Measurements from ENCODE around the gene ARHGEF2.
"Not testable (repeated sequence)": the region's sequence is repeated elsewhere in the genome, so short reads cannot be mapped to it uniquely, and the experiment has no call there.

ARHGEF2 gene

GRCh38 chr1:155990005-155990739 is 11.8 kb upstream of the ARHGEF2 start:
- no peak for DNase-seq

- peak; percentile 81 for DNase-seq
Observed at GRCh38 chr1:155989242-155990004, 11.1 kb upstream of the ARHGEF2 start.

DNA sequence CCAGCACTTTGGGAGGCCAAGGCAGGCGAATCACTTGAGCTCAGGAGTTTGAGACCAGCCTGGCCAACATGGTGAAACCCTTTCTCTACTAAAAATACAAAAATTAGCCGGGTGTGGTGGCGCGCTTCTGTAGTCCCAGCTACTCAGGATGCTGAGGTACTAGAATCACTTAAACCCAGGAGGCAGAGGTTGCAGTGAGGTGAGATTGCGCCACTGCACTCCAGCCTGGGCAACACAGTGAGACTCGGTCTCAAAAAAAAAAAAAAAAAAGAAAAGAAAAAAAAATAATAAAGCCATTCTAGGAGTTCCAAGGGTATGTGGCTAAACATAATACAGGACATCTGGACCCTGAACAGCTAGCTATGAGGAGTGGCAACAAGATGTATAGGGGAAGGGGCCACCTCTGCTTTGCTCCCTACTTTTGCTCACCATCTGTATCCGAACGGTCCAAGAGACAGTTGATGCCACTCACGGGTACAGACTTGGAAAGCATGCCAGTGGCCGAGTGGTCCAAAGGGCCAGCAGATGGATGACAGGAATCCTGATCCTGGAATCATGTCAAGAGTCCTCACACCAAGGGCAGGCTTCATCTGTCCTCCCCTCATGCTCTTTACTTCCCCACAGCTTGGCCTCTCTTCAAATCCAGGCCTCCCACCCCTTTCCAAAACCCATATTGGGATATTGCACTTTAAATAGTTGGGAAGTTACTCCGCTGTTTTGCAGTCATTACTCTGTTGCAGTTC is 6.7 kb upstream of the ARHGEF2 start:
- DNase-seq = not testable (repeated sequence)

- no peak for DNase-seq
Observed at GRCh38 chr1:155984341-155984740, 6.0 kb upstream of the ARHGEF2 start.

DNA sequence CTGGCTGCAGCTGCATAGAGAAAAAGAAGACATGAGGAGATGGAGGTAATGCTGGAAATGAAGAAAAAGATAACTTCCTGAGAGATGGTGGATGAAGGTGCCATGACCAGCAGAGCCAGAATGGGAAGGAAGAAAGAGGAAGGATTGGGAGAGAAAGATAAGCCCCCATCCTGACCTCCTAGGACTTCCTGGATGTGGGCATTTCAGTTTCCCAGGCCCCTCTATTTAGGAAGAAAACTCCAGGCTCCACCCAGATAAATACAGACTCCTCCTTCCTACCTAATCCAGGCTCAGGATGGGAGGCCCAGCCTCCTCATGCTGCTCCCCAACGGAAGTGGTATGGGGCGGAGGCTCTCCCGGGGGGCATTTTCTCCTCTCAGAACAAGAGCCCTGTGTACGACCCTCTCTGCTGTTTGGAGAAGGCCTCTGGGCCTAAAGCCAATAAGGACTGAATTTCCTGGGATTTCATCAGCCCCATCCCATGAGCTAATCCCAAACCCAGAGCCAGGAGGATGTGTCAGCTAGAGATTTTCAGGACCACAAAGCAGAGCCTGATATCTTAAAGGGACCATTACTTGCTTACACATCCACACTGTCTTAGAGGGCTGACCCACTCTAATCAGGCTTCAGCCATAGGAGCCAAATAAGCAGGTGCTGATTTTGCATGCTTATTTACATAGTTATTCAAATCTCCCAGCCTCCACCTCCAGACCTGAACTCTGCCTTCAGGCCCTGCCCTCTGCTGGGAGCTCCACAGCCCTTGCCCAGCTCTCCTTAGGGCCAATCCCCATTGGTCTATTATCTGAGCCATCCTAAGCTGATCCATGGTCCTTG is 5.1 kb upstream of the ARHGEF2 start:
- no peak for DNase-seq

GRCh38 chr1:155982106-155982505 is 3.8 kb upstream of the ARHGEF2 start:
- DNase-seq = no peak

DNA sequence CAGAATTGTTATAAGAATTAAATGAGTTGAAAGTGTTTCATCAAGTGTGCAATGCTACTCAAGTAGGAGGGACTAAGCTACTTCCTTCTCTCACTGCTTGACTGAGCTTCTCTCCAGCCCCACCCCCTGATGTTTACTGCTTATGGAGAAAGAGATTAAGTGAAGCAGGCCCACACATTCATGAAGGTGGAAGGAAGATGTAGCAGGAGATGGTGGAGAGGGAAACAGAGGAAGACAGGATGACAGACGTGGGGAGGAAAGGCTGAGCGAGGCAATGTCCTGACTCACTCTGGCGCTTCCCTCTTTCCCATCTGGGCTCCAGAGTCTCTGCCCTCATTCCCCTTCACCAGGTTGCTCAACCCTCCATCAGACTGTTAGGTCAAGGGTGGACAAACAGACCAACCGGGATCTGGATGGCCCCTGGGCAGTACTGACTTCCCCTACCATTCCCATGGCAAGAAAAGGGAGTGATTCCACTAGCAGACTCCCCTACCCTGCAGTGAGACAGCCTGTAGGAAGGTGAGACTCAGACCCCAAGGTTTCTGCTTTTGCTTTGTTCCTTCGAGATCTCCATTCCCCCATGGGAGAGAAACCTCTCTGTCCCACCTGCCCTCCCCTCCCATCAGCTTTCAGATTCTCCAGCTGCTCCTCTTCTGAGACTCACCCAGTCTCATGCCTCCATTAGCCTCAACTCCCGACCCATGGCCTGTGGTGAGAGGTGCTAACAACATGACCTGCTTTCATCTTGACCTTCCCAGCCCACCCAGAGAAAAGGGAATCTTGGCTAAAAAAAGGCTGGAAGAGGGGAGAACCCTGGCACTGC is 3.1 kb upstream of the ARHGEF2 start:
- DNase-seq = peak; percentile 29

- no peak for DNase-seq
Observed at GRCh38 chr1:155979597-155980343, 1.4 kb upstream of the ARHGEF2 start.

DNA sequence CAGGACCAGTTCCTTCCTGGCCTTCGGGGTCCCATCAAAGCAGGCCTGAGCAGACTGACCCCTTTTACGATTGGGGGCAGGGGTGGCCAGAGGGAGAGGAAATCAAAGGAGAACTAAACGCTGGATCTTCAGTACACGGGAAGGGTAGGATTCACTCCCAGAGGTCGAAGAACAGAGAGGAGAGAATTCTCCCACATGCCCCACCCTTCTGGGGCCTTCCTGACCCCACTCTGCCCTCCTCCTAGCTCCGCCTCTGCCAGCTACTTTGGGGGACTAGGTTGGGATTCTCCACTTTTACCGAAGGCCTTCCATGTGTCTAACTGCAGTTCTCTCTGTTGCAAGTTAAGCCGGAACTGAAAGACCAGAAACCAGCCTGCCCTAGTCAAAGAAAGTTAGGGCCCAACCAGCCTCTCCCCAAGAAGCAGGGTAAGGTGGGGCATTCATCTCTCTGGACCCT is 654 bp upstream of the ARHGEF2 start:
- peak; percentile 16 for DNase-seq

DNA sequence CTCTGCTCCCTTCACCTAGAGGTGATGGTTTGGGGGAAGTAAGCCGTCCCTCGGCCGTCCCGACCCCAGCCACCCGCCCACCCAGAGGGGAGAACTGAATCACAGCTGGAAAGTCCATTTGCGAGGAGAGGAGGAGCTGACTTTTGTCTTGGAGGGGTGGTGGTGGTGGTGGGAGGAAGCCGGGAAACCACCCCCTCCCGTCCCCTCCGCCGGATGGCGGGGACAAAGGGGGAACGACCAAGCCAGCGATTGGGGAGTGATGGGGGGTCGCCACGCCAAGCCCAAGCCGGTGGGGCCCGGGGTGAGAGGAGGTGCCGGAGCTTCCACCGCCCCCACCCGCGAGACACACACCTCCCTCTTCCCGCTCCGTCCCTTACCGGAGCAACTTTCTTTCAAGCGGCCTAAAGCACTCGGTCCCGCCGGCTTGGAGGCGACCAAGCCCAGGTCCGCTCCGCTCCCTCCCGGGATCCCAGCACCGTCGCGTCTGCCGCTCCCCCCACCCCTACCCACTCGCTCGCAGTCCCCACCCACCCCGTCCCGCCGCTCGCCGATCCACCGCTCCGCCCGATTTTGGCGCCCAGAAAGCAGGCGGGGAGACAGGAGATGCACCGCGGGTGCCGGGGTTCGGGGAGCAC is 540 bp downstream of the ARHGEF2 start:
- DNase-seq = peak; percentile 80

DNA sequence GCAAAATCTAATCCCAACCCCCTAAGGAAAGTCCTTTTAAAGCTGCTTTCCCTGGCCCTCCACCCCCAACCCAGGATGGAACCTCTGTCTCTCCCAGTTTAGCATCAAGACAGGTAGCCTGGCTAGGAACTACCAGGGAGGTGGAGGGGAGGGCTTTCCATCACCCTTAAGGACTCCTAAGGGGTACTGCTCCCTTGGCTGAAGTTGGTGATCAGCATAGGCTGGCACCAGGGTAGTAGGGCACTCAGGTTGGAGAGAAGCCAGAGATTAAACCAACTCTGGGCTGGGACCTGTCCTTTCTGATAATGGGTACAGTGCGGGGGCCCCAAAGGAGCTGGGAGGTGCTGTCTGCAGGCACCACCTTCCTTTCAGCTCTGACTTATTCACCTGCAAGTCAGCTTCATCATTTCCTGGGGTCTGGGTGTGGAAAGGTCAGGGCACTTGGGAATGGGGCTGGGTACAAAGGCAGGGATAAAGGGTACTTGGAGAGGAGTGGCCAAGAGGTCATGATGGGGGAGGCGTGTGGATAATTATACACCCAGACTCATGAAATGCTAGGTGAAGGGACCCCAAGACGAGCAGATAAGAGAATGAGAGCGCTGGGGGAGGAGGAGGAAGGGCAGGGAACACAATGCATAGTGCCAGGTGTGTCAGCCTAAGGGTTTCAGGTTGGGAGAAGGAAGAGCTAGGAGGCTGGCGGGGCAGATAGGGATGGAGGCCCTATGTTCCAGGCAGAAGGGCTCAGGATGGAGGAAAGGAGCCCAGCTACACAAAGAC is 1.2 kb downstream of the ARHGEF2 start:
- peak; percentile 31 for DNase-seq

- peak; percentile 65 for DNase-seq
Observed at GRCh38 chr1:155976062-155976912, 2.1 kb downstream of the ARHGEF2 start.

- DNase-seq = no peak
Observed at GRCh38 chr1:155975375-155976061, 2.8 kb downstream of the ARHGEF2 start.

DNA sequence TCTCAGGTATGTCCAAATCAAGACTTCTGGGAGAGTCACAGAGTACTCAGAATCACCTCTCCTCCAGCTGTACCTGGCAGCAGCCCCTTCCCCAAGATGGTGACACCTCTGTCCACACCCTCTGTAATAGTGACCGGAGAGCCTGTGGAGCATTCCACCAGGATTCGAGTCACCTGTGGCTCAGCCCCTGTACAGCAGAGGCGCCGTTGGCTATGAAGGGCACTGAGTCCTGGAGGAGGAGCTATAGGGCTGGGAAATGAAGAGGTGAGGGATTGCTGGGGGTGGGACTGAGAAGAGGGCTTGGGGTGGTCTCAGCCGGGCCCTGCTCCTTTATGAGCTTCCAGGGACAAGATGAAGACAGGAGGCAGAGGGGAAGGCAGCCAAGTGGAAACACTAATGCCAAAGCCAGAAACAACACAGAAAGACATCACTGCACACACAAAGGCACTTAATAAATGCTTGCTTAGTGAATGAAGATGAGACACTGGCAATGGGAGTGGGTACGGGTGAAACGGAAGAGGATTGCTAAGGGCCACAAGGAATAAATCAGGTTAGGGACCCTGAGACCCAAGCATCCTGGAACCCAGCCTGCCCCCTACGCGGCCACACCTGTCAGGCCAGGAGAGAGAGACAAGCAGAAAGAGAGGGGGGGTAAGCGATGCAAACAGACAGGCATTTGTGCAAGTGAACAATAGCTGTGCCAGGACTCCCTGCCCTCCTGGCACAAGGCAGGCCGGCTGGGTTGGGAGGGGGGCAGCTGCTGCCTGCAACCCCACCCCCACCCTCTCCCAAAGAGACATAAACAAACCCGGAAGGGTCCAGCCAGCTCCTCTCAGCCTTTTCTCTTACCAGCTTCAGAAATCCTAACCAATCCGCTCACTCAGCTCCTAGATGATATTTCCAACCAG is 3.9 kb downstream of the ARHGEF2 start:
- DNase-seq = no peak

DNA sequence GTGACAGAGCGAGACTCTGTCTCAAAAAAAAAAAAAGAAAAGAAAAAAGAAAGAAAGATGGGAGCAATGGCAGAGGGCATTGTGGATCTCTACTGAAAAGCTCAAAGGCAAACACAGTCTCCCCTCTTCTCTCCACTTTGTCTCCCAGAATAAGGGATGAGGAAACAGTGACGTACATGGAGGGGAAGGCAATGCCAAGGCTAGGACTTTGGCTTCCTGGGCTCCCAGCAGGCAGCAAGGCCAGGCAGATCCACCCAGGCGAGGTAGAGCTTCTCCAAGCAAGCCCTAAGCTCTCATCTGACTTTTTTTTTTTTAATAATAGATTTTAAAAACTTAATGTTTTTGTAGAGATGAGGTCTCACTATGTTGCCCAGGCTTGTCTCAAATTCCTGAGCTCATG is 4.6 kb downstream of the ARHGEF2 start:
- no peak for DNase-seq

GRCh38 chr1:155971910-155972809 is 6.2 kb downstream of the ARHGEF2 start:
- DNase-seq = no peak

All from activated naive CD4-positive, alpha-beta T cell treated with Interleukin-2 at 50 U/mL for 16 hours (primary cell).